Measurements from ENCODE around the gene IMMP2L. TPM values are rescaled to one million over a fixed set of nuclear protein-coding genes. Genes with fewer than 3 reads are reported as not detected.

The IMMP2L gene
- total and polyA plus RNA-seq, 2 donors (not counting 3 experiments of a cell fraction or from before 2014, with no cell fraction given): 9.9 to 11.8 TPM

- Histone ChIP-seq H3K4me2 (ENCODE audit: insufficient read depth, low read length) (no peak overlapping the region), H3K27ac (ENCODE audit: insufficient read depth, low read depth, low read length) (no peak overlapping the region), H3K36me3 (ENCODE audit: control insufficient read depth in 2 of 2, extremely low read depth in 1 of 2, insufficient read depth in 2 of 2, low read length in 2 of 2) (no peaks in the 10 kb centered on the region), H3K4me1 (ENCODE audit: control insufficient read depth, extremely low read depth, insufficient read depth, low read length) (no peaks in the 10 kb centered on the region), H3K27me3 (ENCODE audit: control insufficient read depth in 2 of 2, insufficient read depth in 2 of 2, low read length in 2 of 2) (no peaks in the 10 kb centered on the region), H3K9ac (replicated peaks; ENCODE audit: extremely low read depth, insufficient read depth, low read length) (no peak overlapping the region), H3K4me3 (replicated peaks in 1 of 3; ENCODE audit: insufficient read depth in 1 of 3, low read depth in 1 of 3, low read length in 3 of 3) (no peak overlapping the region), H2AFZ (ENCODE audit: low read depth, low read length) (no peak overlapping the region), H4K20me1 (replicated peaks; ENCODE audit: control insufficient read depth, extremely low read depth, insufficient read depth, low read length) (no peaks in the 10 kb centered on the region), H3K79me2 (ENCODE audit: control insufficient read depth, insufficient read depth, low read length) (no peaks in the 10 kb centered on the region), H3K9me3 (replicated peaks; ENCODE audit: control insufficient read depth, insufficient read depth, low read length) (no peaks in the 10 kb centered on the region), H3K9me1 (replicated peaks; ENCODE audit: control insufficient read depth, extremely low read depth, insufficient read depth, low read length) (no peaks in the 10 kb centered on the region)
- ChIA-PET CTCF (no interaction called here), POLR2A (no interaction called here)
- BruUV-seq (replicated peaks): no TSS peak
- FAIRE-seq (no peak), DNase-seq (ENCODE audit: low read depth, low spot score) (no peak)
- TF ChIP-seq MAX (IDR thresholded peaks at IDR 0.05; ENCODE audit: insufficient read depth, insufficient read length): no peak
- TF ChIP-seq JUN (IDR thresholded peaks at IDR 0.05; ENCODE audit: borderline replicate concordance, insufficient read depth, insufficient read length, low read depth): no peak
- TF ChIP-seq EZH2 (IDR thresholded peaks at IDR 0.05; ENCODE audit: borderline replicate concordance, low read depth, low read length, severe bottlenecking): no peak
- dilution Hi-C loops (cut with MboI; ENCODE audit: extremely low pct_ligation_motif_present, low sequenced_read_pairs) (no loop called here), intact Hi-C loops (cut with micrococcal nuclease) (loop anchor here (10.0 kb wide), 2 partner anchors 888 to 1638 kb away; no protein-coding TSS in a partner anchor)
Measured at GRCh38 chr7:111483078-111483477, 79.2 kb downstream of the IMMP2L start.

- DNase-seq (ENCODE audit: low read depth, low spot score) (no peak), FAIRE-seq (no peak)
- no peak for TF ChIP-seq MAX (IDR thresholded peaks at IDR 0.05; ENCODE audit: insufficient read depth, insufficient read length)
- TF ChIP-seq POLR2AphosphoS5 (IDR thresholded peaks at IDR 0.05; ENCODE audit: insufficient read depth, low read depth, low read length): no peak
- no peak for TF ChIP-seq JUN (IDR thresholded peaks at IDR 0.05; ENCODE audit: borderline replicate concordance, insufficient read depth, insufficient read length, low read depth)
- TF ChIP-seq GATA2 (IDR thresholded peaks at IDR 0.05; ENCODE audit: insufficient read depth, insufficient read length, low read depth, low read length): no peak
- no peak for TF ChIP-seq CTCF (IDR thresholded peaks at IDR 0.05; ENCODE audit: extremely low read depth in 1 of 2, insufficient read depth in 1 of 2, low read depth in 1 of 2, low read length in 2 of 2)
- TF ChIP-seq POLR2A (IDR thresholded peaks at IDR 0.05; ENCODE audit: low read depth, low read length): no peak
- no peak for TF ChIP-seq FOS (IDR thresholded peaks at IDR 0.05; ENCODE audit: borderline replicate concordance, insufficient read depth, low read length)
- TF ChIP-seq EZH2 (IDR thresholded peaks at IDR 0.05; ENCODE audit: borderline replicate concordance, low read depth, low read length, severe bottlenecking): no peak
- TF ChIP-seq MYC (IDR thresholded peaks at IDR 0.05; ENCODE audit: low read depth, low read length): no peak
- Histone ChIP-seq H3K27ac (ENCODE audit: insufficient read depth, low read depth, low read length) (no peak overlapping the region), H3K9me1 (replicated peaks; ENCODE audit: control insufficient read depth, extremely low read depth, insufficient read depth, low read length) (no peaks in the 10 kb centered on the region), H3K4me3 (replicated peaks in 1 of 3; ENCODE audit: insufficient read depth in 1 of 3, low read depth in 1 of 3, low read length in 3 of 3) (no peak overlapping the region), H3K36me3 (ENCODE audit: control insufficient read depth in 2 of 2, extremely low read depth in 1 of 2, insufficient read depth in 2 of 2, low read length in 2 of 2) (no peaks in the 10 kb centered on the region), H3K9me3 (replicated peaks; ENCODE audit: control insufficient read depth, insufficient read depth, low read length) (no peaks in the 10 kb centered on the region), H2AFZ (ENCODE audit: low read depth, low read length) (no peak overlapping the region), H4K20me1 (replicated peaks; ENCODE audit: control insufficient read depth, extremely low read depth, insufficient read depth, low read length) (no peaks in the 10 kb centered on the region), H3K4me1 (ENCODE audit: control insufficient read depth, extremely low read depth, insufficient read depth, low read length) (no peaks in the 10 kb centered on the region), H3K4me2 (ENCODE audit: insufficient read depth, low read length) (no peak overlapping the region), H3K9ac (replicated peaks; ENCODE audit: extremely low read depth, insufficient read depth, low read length) (no peak overlapping the region), H3K79me2 (ENCODE audit: control insufficient read depth, insufficient read depth, low read length) (no peaks in the 10 kb centered on the region), H3K27me3 (ENCODE audit: control insufficient read depth in 2 of 2, insufficient read depth in 2 of 2, low read length in 2 of 2) (no peaks in the 10 kb centered on the region)
- POLR2A ChIA-PET: no interaction called here
- intact Hi-C loops (cut with micrococcal nuclease) (no loop called here), dilution Hi-C loops (cut with MboI; ENCODE audit: extremely low pct_ligation_motif_present, low sequenced_read_pairs) (no loop called here)
- CTCF ChIA-PET: interaction anchor here (0.9 to 1.1 kb wide), 2 partner anchors 38 to 218 kb away, joined by 3 read pairs; no protein-coding TSS in a partner anchor
- BruUV-seq (replicated peaks): no TSS peak
Measured at GRCh38 chr7:111477462-111478225, 84.6 kb downstream of the IMMP2L start.
